HepG2 (cell line): ENCODE measurements around the gene PDZD7. TPM values are rescaled to one million over a fixed set of nuclear protein-coding genes. Genes with fewer than 3 reads are reported as not detected.
A peak's percentile ranks its signal among the peaks of the same experiment; 100 is the strongest.

Experiments used
- FOXA3 ChIP-seq: IDR thresholded peaks from 2 replicates; pipeline ENCODE4 v1.6.1; 2016; ENCODE audit warnings: missing genetic modification reagents, missing compliant biosample characterization
- FOXP4 ChIP-seq: sonication (generic); formaldehyde crosslinking; IDR thresholded peaks from 2 replicates; pipeline ENCODE4 v1.4.0; 2020; ENCODE audit warnings: missing genetic modification reagents
- HDAC2 ChIP-seq: sonication (generic); formaldehyde crosslinking; IDR thresholded peaks from 2 replicates; pipeline ENCODE4 v1.4.0; 2020; ENCODE audit warnings: missing genetic modification reagents
- HNF4G ChIP-seq, 2 experiments: sonication (generic) in 1 of 2; formaldehyde crosslinking in 1 of 2; IDR thresholded peaks; 2 replicates each; pipeline versions ENCODE4 v1.4.0 to v1.6.1; 2011 to 2020; ENCODE audit warnings: borderline replicate concordance in 2 of 2, low read depth in 2 of 2, mild to moderate bottlenecking in 2 of 2, low read length in 1 of 2, missing genetic modification reagents in 1 of 2, moderate library complexity in 1 of 2
- MXD4 ChIP-seq: IDR thresholded peaks from 2 replicates; pipeline ENCODE4 v1.6.1; 2016; ENCODE audit warnings: mild to moderate bottlenecking, missing biosample characterization, missing genetic modification reagents
- NONO ChIP-seq, 2 experiments: fragments of 450-650 bp in 1 of 2; sonication (generic) in 1 of 2; formaldehyde crosslinking in 1 of 2; IDR thresholded peaks in 1 of 2; conservative IDR thresholded peaks in 1 of 2; 2 replicates each; pipeline versions ENCODE4 v1.6.1 to v1.8.0; 2017 to 2022; ENCODE audit warnings: mild to moderate bottlenecking in 1 of 2, missing genetic modification reagents in 1 of 2, moderate library complexity in 1 of 2
- SMAD9 ChIP-seq: sonication (generic); formaldehyde crosslinking; IDR thresholded peaks from 2 replicates; pipeline ENCODE4 v1.5.1; 2020; ENCODE audit warnings: mild to moderate bottlenecking, missing genetic modification reagents
- TCF7 ChIP-seq: sonication (generic); IDR thresholded peaks from 2 replicates; pipeline ENCODE4 v1.6.1; 2016; ENCODE audit warnings: antibody characterized with exemption, low read depth
- ZFP90 ChIP-seq: sonication (generic); formaldehyde crosslinking; IDR thresholded peaks from 2 replicates; pipeline ENCODE4 v1.8.0; 2022; ENCODE audit warnings: missing genetic modification reagents, mild to moderate bottlenecking, inconsistent platforms, borderline replicate concordance
- ZMYM3 ChIP-seq: sonication (generic); formaldehyde crosslinking; IDR thresholded peaks from 2 replicates; pipeline ENCODE4 v1.5.1; 2020; ENCODE audit warnings: mild to moderate bottlenecking, missing genetic modification reagents
- ZNF331 ChIP-seq: sonication (generic); formaldehyde crosslinking; IDR thresholded peaks from 2 replicates; pipeline ENCODE4 v1.4.0; 2020; ENCODE audit warnings: missing genetic modification reagents
- ZNF790 ChIP-seq: sonication (generic); formaldehyde crosslinking; IDR thresholded peaks from 2 replicates; pipeline ENCODE4 v1.8.0; 2022; ENCODE audit warnings: missing genetic modification reagents, mild to moderate bottlenecking, borderline replicate concordance
- ZNF800 ChIP-seq: sonication (generic); formaldehyde crosslinking; IDR thresholded peaks from 2 replicates; pipeline ENCODE4 v1.4.0; 2020; ENCODE audit warnings: missing genetic modification reagents
- polyA plus RNA-seq, 8 experiments: library from polyadenylated mRNA; depleted of rRNA in 3 of 8; stranded (reverse) in 7 of 8; unstranded in 1 of 8; fragments of >200 nt; fragmentation: Illumina TruSeq in 4 of 8; extraction: Trizol in 4 of 8; gene quantifications; 2 replicates each; pipeline versions ENCODE4 v1.2.1 to v1.2.3, GENCODE V29; 2011 to 2016; ENCODE audit warnings: low read depth in 4 of 8, missing spikeins in 1 of 8, mixed read lengths in 1 of 8; ENCODE audit not compliant: insufficient read depth in 1 of 8
- total RNA-seq, 5 experiments: library from RNA; depleted of rRNA; stranded (reverse); fragments of >200 nt; fragmentation: Illumina TruSeq; extraction: Trizol; gene quantifications; 2 replicates each; pipeline ENCODE4 v1.2.3, GENCODE V29; 2016; ENCODE audit warnings: low read depth in 1 of 5
- TF ChIP-seq, protein P1 (sequence below): sonication (generic); formaldehyde crosslinking; IDR thresholded peaks from 2 replicates; pipeline ENCODE4 v1.4.0; 2020; ENCODE audit warnings: missing genetic modification reagents, borderline replicate concordance
- TF ChIP-seq, protein P2 (sequence below): sonication (generic); formaldehyde crosslinking; IDR thresholded peaks from 2 replicates; pipeline ENCODE4 v1.5.1; 2020; ENCODE audit warnings: mild to moderate bottlenecking, missing genetic modification reagents, moderate library complexity
- TF ChIP-seq, protein P3 (sequence below): sonication (generic); formaldehyde crosslinking; IDR thresholded peaks from 2 replicates; pipeline ENCODE4 v1.4.0; 2020; ENCODE audit warnings: missing genetic modification reagents

The PDZD7 gene
- total and polyA plus RNA-seq, 2 of the 13 experiments (the other 11 are each of a cell fraction or from before 2014, with no cell fraction given): 0.58 to 0.73 TPM

- TF ChIP-seq ZFP90 (CRISPR knock-in tag) (peak; percentile 67; the same call in 1 of the 2 replicates), HDAC2 (CRISPR knock-in tag) (0 out of 2 replicates have a peak, but pooled peaks have one; percentile 7), FOXA3 (CRISPR knock-in tag) (no peak), ZNF331 (CRISPR knock-in tag) (peak; percentile 40; the same call in 1 of the 2 replicates), HNF4G (IDR thresholded peaks at IDR 0.05; ENCODE audit: borderline replicate concordance, low read depth, low read length) (peak; percentile 40; the same call in 1 of the 2 replicates), HNF4G (CRISPR knock-in tag; IDR thresholded peaks at IDR 0.05; ENCODE audit: borderline replicate concordance, low read depth) (no peak), NONO (IDR thresholded peaks at IDR 0.05) (no peak), NONO (CRISPR knock-in tag; conservative IDR thresholded peaks at IDR 0.05) (peak; percentile 70), MXD4 (CRISPR knock-in tag) (no peak), ZNF800 (no peak), FOXP4 (peak; percentile 57; the same call in 1 of the 2 replicates), TCF7 (no peak), ZMYM3 (peak; percentile 81), SMAD9 (CRISPR knock-in tag) (no peak; the same call in 1 of the 2 replicates), ZNF790 (CRISPR knock-in tag) (peak; percentile 85; the same call in 1 of the 2 replicates)
- TF ChIP-seq, protein P1, sequence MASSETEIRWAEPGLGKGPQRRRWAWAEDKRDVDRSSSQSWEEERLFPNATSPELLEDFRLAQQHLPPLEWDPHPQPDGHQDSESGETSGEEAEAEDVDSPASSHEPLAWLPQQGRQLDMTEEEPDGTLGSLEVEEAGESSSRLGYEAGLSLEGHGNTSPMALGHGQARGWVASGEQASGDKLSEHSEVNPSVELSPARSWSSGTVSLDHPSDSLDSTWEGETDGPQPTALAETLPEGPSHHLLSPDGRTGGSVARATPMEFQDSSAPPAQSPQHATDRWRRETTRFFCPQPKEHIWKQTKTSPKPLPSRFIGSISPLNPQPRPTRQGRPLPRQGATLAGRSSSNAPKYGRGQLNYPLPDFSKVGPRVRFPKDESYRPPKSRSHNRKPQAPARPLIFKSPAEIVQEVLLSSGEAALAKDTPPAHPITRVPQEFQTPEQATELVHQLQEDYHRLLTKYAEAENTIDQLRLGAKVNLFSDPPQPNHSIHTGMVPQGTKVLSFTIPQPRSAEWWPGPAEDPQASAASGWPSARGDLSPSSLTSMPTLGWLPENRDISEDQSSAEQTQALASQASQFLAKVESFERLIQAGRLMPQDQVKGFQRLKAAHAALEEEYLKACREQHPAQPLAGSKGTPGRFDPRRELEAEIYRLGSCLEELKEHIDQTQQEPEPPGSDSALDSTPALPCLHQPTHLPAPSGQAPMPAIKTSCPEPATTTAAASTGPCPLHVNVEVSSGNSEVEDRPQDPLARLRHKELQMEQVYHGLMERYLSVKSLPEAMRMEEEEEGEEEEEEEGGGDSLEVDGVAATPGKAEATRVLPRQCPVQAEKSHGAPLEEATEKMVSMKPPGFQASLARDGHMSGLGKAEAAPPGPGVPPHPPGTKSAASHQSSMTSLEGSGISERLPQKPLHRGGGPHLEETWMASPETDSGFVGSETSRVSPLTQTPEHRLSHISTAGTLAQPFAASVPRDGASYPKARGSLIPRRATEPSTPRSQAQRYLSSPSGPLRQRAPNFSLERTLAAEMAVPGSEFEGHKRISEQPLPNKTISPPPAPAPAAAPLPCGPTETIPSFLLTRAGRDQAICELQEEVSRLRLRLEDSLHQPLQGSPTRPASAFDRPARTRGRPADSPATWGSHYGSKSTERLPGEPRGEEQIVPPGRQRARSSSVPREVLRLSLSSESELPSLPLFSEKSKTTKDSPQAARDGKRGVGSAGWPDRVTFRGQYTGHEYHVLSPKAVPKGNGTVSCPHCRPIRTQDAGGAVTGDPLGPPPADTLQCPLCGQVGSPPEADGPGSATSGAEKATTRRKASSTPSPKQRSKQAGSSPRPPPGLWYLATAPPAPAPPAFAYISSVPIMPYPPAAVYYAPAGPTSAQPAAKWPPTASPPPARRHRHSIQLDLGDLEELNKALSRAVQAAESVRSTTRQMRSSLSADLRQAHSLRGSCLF (CRISPR knock-in tag): no peak
- TF ChIP-seq, protein P2, sequence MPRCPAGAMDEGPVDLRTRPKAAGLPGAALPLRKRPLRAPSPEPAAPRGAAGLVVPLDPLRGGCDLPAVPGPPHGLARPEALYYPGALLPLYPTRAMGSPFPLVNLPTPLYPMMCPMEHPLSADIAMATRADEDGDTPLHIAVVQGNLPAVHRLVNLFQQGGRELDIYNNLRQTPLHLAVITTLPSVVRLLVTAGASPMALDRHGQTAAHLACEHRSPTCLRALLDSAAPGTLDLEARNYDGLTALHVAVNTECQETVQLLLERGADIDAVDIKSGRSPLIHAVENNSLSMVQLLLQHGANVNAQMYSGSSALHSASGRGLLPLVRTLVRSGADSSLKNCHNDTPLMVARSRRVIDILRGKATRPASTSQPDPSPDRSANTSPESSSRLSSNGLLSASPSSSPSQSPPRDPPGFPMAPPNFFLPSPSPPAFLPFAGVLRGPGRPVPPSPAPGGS: peak; percentile 35; the same call in 1 of the 2 replicates
- TF ChIP-seq, protein P3, sequence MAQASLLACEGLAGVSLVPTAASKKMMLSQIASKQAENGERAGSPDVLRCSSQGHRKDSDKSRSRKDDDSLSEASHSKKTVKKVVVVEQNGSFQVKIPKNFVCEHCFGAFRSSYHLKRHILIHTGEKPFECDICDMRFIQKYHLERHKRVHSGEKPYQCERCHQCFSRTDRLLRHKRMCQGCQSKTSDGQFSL (CRISPR knock-in tag): peak; percentile 95
These were observed 61.5 kb downstream of the PDZD7 start, which contains the start of gene SEMA4G (continued) for GRCh38 chr10:100969187-100970075.
